ENCODE results near the gene CHST8.

The CHST8 gene

GRCh38 chr19:33622809-33623511 is 1.2 kb downstream of the CHST8 start:
- Histone ChIP-seq H3K4me1 (ENCODE audit: control extremely low read depth in 1 of 4, control insufficient read depth in 4 of 4, insufficient read depth in 4 of 4, low read length in 3 of 4) (peaks cover 0 to 21% (median 10%) of the 10 kb centered on the region in 4 experiments), H3K36me3 (ENCODE audit: control insufficient read depth in 4 of 4, insufficient read depth in 4 of 4, low read length in 3 of 4) (no peaks in the 10 kb centered on the region), H3K27ac (ENCODE audit: insufficient read depth in 1 of 2, low read depth in 1 of 2, low read length in 2 of 2, poor library complexity in 1 of 2, severe bottlenecking in 2 of 2) (no peak overlapping the region), H3K4me3 (ENCODE audit: control insufficient read depth in 1 of 7, extremely low read depth in 1 of 7, insufficient read depth in 4 of 7, low read depth in 2 of 7, low read length in 6 of 7) (peak overlapping the region in 4 of 7 experiments; percentile 1 to 59 (median 56)), H3K27me3 (replicated peaks in 2 of 5; ENCODE audit: control insufficient read depth in 4 of 5, insufficient read depth in 5 of 5, low read length in 4 of 5) (peaks cover 0 to 89% (median 37%) of the 10 kb centered on the region in 5 experiments), H3K9me3 (ENCODE audit: control extremely low read depth in 1 of 5, control insufficient read depth in 4 of 5, insufficient read depth in 2 of 5, low read depth in 1 of 5, low read length in 4 of 5) (no peaks in the 10 kb centered on the region)
- 2% methylated on average over 63 of the region's 64 CpGs for WGBS (ENCODE audit: insufficient coverage)
- peak in 1 of 3 donors; percentile 12 for DNase-seq
- ChIA-PET POLR2A (no interaction called here), CTCF (no interaction called here)

GRCh38 chr19:33624586-33624985 is 2.8 kb downstream of the CHST8 start:
- H3K9me3 ChIP-seq (ENCODE audit: control extremely low read depth in 1 of 5, control insufficient read depth in 4 of 5, insufficient read depth in 2 of 5, low read depth in 1 of 5, low read length in 4 of 5) = no peaks in the 10 kb centered on the region
- ChIA-PET POLR2A (no interaction called here), CTCF (no interaction called here)
- no peaks in the 10 kb centered on the region for H3K36me3 ChIP-seq (ENCODE audit: control insufficient read depth in 4 of 4, insufficient read depth in 4 of 4, low read length in 3 of 4)
- no peak overlapping the region for H3K27ac ChIP-seq (ENCODE audit: insufficient read depth in 1 of 2, low read depth in 1 of 2, low read length in 2 of 2, poor library complexity in 1 of 2, severe bottlenecking in 2 of 2)
- peaks cover 0 to 92% (median 34%) of the 10 kb centered on the region in 5 experiments for H3K27me3 ChIP-seq (replicated peaks in 2 of 5; ENCODE audit: control insufficient read depth in 4 of 5, insufficient read depth in 5 of 5, low read length in 4 of 5)
- H3K4me3 ChIP-seq (ENCODE audit: control insufficient read depth in 1 of 7, extremely low read depth in 1 of 7, insufficient read depth in 4 of 7, low read depth in 2 of 7, low read length in 6 of 7) = no peak overlapping the region
- WGBS (ENCODE audit: insufficient coverage) = 25% methylated on average over 4 of the region's 5 CpGs
- peaks cover 0 to 21% (median 10%) of the 10 kb centered on the region in 4 experiments for H3K4me1 ChIP-seq (ENCODE audit: control extremely low read depth in 1 of 4, control insufficient read depth in 4 of 4, insufficient read depth in 4 of 4, low read length in 3 of 4)
- DNase-seq = peak in 2 of 3 donors; percentile 4 to 7

- Histone ChIP-seq H3K27me3 (replicated peaks in 2 of 5; ENCODE audit: control insufficient read depth in 4 of 5, insufficient read depth in 5 of 5, low read length in 4 of 5) (peaks cover 0 to 81% (median 17%) of the 10 kb centered on the region in 5 experiments), H3K4me1 (ENCODE audit: control extremely low read depth in 1 of 4, control insufficient read depth in 4 of 4, insufficient read depth in 4 of 4, low read length in 3 of 4) (peaks cover 0 to 9% (median 4%) of the 10 kb centered on the region in 4 experiments), H3K4me3 (ENCODE audit: control insufficient read depth in 1 of 7, extremely low read depth in 1 of 7, insufficient read depth in 4 of 7, low read depth in 2 of 7, low read length in 6 of 7) (no peak overlapping the region), H3K36me3 (ENCODE audit: control insufficient read depth in 4 of 4, insufficient read depth in 4 of 4, low read length in 3 of 4) (no peaks in the 10 kb centered on the region), H3K9me3 (ENCODE audit: control extremely low read depth in 1 of 5, control insufficient read depth in 4 of 5, insufficient read depth in 2 of 5, low read depth in 1 of 5, low read length in 4 of 5) (no peaks in the 10 kb centered on the region), H3K27ac (ENCODE audit: insufficient read depth in 1 of 2, low read depth in 1 of 2, low read length in 2 of 2, poor library complexity in 1 of 2, severe bottlenecking in 2 of 2) (no peak overlapping the region)
- WGBS (ENCODE audit: insufficient coverage) = 77% methylated on average over 5 of the region's 5 CpGs
- ChIA-PET CTCF (no interaction called here), POLR2A (no interaction called here)
- DNase-seq = no peak
Observed at GRCh38 chr19:33627526-33627925, 5.8 kb downstream of the CHST8 start.

- H3K27me3 ChIP-seq (replicated peaks in 2 of 5; ENCODE audit: control insufficient read depth in 4 of 5, insufficient read depth in 5 of 5, low read length in 4 of 5) = peaks cover 0 to 74% (median 15%) of the 10 kb centered on the region in 5 experiments
- H3K4me1 ChIP-seq (ENCODE audit: control extremely low read depth in 1 of 4, control insufficient read depth in 4 of 4, insufficient read depth in 4 of 4, low read length in 3 of 4) = peaks cover 0 to 2% (median under 1%) of the 10 kb centered on the region in 4 experiments
- H3K27ac ChIP-seq (ENCODE audit: insufficient read depth in 1 of 2, low read depth in 1 of 2, low read length in 2 of 2, poor library complexity in 1 of 2, severe bottlenecking in 2 of 2) = no peak overlapping the region
- POLR2A ChIA-PET = no interaction called here
- CTCF ChIA-PET = no interaction called here
- H3K4me3 ChIP-seq (ENCODE audit: control insufficient read depth in 1 of 7, extremely low read depth in 1 of 7, insufficient read depth in 4 of 7, low read depth in 2 of 7, low read length in 6 of 7) = no peak overlapping the region
- no peaks in the 10 kb centered on the region for H3K9me3 ChIP-seq (ENCODE audit: control extremely low read depth in 1 of 5, control insufficient read depth in 4 of 5, insufficient read depth in 2 of 5, low read depth in 1 of 5, low read length in 4 of 5)
- 90% methylated on average over 9 of the region's 12 CpGs for WGBS (ENCODE audit: insufficient coverage)
- DNase-seq = no peak
- no peaks in the 10 kb centered on the region for H3K36me3 ChIP-seq (ENCODE audit: control insufficient read depth in 4 of 4, insufficient read depth in 4 of 4, low read length in 3 of 4)
Observed at GRCh38 chr19:33627962-33628839, 6.4 kb downstream of the CHST8 start.

- Histone ChIP-seq H3K36me3 (ENCODE audit: control insufficient read depth in 4 of 4, insufficient read depth in 4 of 4, low read length in 3 of 4) (no peaks in the 10 kb centered on the region), H3K9me3 (ENCODE audit: control extremely low read depth in 1 of 5, control insufficient read depth in 4 of 5, insufficient read depth in 2 of 5, low read depth in 1 of 5, low read length in 4 of 5) (no peaks in the 10 kb centered on the region), H3K4me1 (ENCODE audit: control extremely low read depth in 1 of 4, control insufficient read depth in 4 of 4, insufficient read depth in 4 of 4, low read length in 3 of 4) (no peaks in the 10 kb centered on the region), H3K4me3 (ENCODE audit: control insufficient read depth in 1 of 7, extremely low read depth in 1 of 7, insufficient read depth in 4 of 7, low read depth in 2 of 7, low read length in 6 of 7) (no peak overlapping the region), H3K27ac (ENCODE audit: insufficient read depth in 1 of 2, low read depth in 1 of 2, low read length in 2 of 2, poor library complexity in 1 of 2, severe bottlenecking in 2 of 2) (no peak overlapping the region), H3K27me3 (replicated peaks in 2 of 5; ENCODE audit: control insufficient read depth in 4 of 5, insufficient read depth in 5 of 5, low read length in 4 of 5) (peaks cover 0 to 66% (median 14%) of the 10 kb centered on the region in 5 experiments)
- WGBS (ENCODE audit: insufficient coverage) = 81% methylated on average over 12 of the region's 13 CpGs
- CTCF ChIA-PET = no interaction called here
- no peak for DNase-seq
- POLR2A ChIA-PET = no interaction called here
Observed at GRCh38 chr19:33628921-33629825, 7.4 kb downstream of the CHST8 start.

GRCh38 chr19:33629826-33630375 is 8.1 kb downstream of the CHST8 start:
- no peak for DNase-seq
- Histone ChIP-seq H3K27ac (ENCODE audit: insufficient read depth in 1 of 2, low read depth in 1 of 2, low read length in 2 of 2, poor library complexity in 1 of 2, severe bottlenecking in 2 of 2) (no peak overlapping the region), H3K27me3 (replicated peaks in 2 of 5; ENCODE audit: control insufficient read depth in 4 of 5, insufficient read depth in 5 of 5, low read length in 4 of 5) (peaks cover 0 to 61% (median 10%) of the 10 kb centered on the region in 5 experiments), H3K36me3 (ENCODE audit: control insufficient read depth in 4 of 4, insufficient read depth in 4 of 4, low read length in 3 of 4) (no peaks in the 10 kb centered on the region), H3K4me1 (ENCODE audit: control extremely low read depth in 1 of 4, control insufficient read depth in 4 of 4, insufficient read depth in 4 of 4, low read length in 3 of 4) (no peaks in the 10 kb centered on the region), H3K9me3 (ENCODE audit: control extremely low read depth in 1 of 5, control insufficient read depth in 4 of 5, insufficient read depth in 2 of 5, low read depth in 1 of 5, low read length in 4 of 5) (no peaks in the 10 kb centered on the region), H3K4me3 (ENCODE audit: control insufficient read depth in 1 of 7, extremely low read depth in 1 of 7, insufficient read depth in 4 of 7, low read depth in 2 of 7, low read length in 6 of 7) (no peak overlapping the region)
- WGBS (ENCODE audit: insufficient coverage) = 88% methylated on average over 9 of the region's 9 CpGs
- ChIA-PET POLR2A (no interaction called here), CTCF (no interaction called here)
